ENCODE measurements around the gene MPPE1.
"Not testable (repeated sequence)": the region's sequence is repeated elsewhere in the genome, so short reads cannot be mapped to it uniquely, and the experiment has no call there.

Gene MPPE1

GRCh38 chr18:11925800-11926481 is 17.8 kb upstream of the MPPE1 start:
- DNase-seq: no peak

DNA sequence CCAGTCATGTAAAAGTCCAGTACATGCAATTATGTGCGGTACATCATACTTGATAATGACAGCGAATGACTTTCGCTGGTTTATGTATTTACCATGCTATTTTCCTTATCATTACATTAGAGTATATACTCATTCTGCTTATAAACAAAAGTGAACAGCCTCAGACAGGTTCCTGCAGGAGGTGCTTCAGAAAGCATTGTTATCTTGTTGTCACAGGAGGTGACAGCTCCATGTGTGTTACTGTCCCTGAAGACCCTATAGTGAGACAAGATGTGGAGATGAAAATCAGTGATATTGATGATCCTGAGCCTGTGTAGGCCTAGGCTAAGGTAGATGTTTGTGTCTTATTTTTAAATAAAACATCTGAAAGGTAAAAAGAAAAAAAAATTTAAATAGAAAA is 15.3 kb upstream of the MPPE1 start:
- DNase-seq: no peak

DNA sequence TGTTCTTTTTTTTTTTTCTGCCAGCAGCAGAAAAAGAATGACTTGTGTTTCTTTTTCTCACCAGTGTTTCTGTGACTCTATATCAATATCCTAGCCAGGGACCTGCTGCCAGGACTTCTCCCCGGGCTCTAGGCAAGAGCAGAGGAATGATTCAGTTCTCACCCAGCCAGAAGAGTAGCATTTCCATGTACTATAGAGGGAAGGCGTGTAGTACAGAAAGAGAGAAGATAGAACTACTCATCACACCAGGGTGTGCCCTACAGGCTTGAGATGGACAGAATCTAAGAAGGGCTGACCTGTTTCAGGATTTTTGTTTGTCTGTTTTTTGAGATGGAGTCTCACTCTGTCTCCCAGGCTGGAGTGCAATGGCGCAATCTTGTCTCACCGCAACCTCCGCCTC is 11.4 kb upstream of the MPPE1 start:
- DNase-seq: not testable (repeated sequence)

DNA sequence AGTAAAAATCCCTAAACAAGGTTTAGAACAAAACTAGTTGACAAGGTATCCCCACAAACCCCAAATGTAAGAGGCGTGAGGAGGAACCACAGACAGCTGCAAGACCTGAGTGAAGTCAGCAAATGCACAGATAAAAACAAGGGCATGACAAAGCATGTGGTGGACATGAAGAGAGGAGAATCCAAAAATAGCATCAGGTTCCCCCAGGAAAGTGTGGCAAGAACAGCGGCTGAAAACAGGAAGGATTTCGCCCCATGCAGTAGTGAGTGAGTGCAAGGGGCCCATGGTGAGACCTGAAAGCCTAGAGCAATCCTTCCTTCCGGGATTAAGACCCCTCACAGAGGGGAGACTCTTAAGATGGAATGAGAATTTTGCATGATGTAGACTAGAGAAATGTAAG is 8.8 kb upstream of the MPPE1 start:
- not testable (repeated sequence) for DNase-seq

DNA sequence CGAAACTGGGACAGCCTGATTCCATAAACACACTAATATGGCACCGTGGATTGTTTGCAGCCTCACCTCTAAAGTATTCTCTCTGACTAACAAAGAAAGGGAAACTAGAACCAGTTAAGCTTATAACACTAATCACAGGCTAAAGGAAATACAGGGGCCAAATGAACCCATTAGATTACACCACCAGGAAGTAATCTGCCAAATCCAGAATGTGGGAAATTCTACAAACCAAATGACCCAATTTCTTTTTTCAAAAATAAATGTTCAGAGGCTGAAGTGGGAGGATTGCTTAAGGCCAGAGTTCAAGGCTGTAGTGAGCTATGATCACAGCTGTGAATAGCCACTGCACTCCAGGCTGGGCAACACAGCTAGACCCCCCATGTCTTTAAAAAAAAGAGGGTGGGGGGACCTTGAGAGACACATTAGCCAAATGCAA is 1.5 kb upstream of the MPPE1 start:
- DNase-seq: no peak

GRCh38 chr18:11909061-11909455 is 941 bp upstream of the MPPE1 start:
- DNase-seq: no peak

DNA sequence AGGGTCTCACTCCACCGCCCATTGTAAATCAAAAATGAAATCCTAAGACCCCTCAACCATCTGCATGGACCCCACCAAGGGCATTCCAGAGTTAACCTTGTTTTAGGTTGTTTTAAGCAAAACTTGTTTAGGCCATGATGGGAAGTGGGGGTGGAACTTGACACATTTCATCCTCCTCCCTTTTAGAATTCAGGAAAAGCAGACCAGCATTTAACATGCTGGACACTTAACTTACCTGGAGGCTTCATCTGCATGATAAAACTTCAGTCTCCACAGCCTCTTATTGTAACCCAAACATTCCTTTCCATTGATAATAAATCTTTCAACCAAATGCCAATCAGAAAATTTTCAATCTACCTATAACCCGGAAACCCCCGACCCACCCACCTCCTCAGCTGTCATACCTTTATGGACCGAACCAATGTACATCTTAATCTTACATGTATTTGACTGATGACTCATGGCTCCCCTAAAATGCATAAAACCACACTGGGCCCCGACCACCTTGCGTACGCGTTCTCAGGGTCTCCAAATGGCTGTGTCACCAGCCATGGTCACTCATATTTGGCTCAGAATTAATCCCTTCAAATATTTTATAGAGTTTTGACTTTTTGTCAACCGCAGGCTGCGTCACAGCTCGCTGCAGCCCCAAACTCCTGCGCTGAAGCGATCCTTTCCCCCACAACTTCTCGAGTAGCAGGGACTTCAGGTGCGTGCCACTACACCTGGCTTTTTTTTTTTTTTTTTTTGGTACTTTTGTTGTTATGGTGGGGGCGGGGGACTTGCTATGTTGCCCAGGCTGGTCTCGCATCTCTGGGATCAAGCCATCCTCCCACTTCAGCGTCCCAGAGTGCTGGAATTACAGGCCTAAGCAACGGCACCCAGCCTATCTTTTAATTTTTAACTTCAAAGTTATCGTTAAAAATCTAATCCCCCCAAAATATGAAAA is 917 bp downstream of the MPPE1 start:
- no peak for DNase-seq

GRCh38 chr18:11906176-11906575 is 1.9 kb downstream of the MPPE1 start:
- DNase-seq: no peak

GRCh38 chr18:11905613-11906012 is 2.5 kb downstream of the MPPE1 start:
- DNase-seq: no peak

DNA sequence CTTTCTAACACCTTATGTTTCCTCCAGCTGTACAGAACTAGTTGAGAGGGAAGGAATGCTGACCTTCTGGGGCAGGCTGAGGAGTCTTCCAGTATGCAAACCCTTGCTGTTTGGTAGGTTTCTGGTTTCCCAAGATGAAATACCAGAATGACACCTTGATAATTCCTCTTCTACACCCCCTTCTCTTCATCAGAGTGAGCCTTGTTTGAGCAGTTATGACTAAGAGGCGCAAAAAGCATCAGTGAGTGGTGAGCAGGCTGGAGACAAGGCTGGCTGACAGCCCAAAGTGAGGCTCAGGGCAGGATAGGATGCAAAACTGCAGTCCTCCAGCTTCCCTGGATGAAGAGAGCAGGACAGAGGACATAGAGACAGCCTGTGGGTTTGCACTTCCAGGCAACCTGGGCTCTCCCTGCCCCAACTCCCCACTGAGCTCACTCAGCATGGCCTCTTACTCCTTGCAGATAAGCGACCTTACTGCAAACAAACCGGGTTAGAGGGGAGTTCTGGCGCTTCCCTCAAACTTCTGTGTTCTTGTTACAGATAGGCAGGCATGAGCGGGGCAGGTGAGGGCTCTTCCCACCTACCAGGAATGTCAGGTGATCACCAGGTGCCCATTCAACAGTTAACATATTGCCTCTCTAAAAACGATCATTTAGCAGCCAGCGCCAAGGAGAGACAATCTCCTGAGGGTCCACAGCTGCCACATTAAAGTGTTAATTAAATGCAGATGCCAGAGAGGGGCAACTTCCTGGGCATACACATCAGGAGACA is 5.4 kb downstream of the MPPE1 start:
- DNase-seq: no peak

DNA sequence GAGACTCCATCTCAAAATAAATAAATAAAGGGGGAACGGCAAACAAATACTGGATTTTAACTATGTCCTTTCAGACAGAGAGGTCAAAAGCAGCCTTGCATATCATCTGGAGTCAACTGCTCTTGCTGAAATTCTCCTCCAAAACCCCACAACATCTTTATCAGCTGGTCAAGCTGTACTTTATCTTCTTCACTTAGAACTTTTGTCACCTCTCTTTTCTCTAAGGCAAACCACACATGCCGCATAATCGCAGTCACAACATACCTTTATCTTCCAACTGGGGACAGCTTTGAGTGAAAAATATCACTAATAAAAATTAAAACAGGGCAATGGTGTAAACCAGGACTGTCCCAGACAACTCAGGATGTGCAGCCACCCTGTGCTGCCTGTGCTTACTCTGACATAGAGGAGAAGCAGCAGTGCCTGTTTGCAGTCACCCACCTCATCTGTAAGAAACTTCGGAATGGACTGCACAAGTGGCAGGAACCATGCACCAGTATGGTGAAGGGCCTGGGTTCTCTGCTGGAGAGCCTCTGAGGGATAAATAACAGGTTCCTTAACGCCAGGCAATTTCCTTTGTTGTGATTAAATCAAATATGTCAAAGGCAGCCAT is 6.2 kb downstream of the MPPE1 start:
- DNase-seq: no peak

GRCh38 chr18:11899063-11899462 is 9.1 kb downstream of the MPPE1 start:
- no peak for DNase-seq

DNA sequence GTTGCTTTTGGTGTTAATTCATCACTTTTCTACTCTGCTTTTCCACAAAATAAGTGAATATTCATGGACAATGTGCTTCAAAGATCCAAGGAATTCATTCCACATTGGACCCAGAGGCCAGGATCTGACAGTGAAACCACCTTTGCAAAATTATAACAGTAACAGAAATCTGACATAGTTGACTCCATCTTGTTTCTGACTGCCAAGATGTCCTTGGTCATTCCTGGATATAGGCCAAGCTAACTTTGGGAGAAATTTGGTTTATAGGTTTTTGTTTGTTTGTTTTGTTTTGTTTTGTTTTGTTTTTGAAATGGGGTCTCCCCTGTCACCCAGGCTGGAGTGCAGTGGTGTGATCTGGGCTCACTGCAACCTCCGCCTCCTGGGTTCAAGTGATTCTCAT is 10.3 kb downstream of the MPPE1 start:
- no peak for DNase-seq

DNA sequence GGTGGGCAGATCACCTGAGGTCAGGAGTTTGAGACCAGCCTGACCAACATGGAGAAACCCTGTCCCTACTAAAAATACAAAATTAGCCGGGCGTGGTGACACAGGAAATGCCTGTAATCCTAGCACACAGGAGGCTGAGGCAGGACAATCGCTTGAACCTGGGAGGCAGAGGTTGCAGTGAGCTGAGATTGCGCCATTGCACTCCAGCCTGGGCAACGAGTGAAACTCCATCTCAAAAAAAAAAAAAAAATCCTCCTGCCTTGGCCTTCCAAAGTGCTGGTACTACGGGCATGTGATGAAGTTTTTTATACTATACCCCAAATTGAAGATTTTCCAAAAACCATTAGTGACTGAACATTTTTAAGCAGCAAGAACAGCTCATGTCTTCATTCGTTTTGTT is 15.7 kb downstream of the MPPE1 start:
- not testable (repeated sequence) for DNase-seq

GRCh38 chr18:11891737-11892136 is 16.4 kb downstream of the MPPE1 start:
- no peak for DNase-seq

GRCh38 chr18:11889284-11889683 is 18.8 kb downstream of the MPPE1 start:
- no peak for DNase-seq

GRCh38 chr18:11888726-11889125 is 19.4 kb downstream of the MPPE1 start:
- no peak for DNase-seq

- DNase-seq: no peak
Observed at GRCh38 chr18:11887328-11888128, 20.6 kb downstream of the MPPE1 start.

- no peak for DNase-seq
Observed at GRCh38 chr18:11886577-11887110, 21.5 kb downstream of the MPPE1 start.

DNA sequence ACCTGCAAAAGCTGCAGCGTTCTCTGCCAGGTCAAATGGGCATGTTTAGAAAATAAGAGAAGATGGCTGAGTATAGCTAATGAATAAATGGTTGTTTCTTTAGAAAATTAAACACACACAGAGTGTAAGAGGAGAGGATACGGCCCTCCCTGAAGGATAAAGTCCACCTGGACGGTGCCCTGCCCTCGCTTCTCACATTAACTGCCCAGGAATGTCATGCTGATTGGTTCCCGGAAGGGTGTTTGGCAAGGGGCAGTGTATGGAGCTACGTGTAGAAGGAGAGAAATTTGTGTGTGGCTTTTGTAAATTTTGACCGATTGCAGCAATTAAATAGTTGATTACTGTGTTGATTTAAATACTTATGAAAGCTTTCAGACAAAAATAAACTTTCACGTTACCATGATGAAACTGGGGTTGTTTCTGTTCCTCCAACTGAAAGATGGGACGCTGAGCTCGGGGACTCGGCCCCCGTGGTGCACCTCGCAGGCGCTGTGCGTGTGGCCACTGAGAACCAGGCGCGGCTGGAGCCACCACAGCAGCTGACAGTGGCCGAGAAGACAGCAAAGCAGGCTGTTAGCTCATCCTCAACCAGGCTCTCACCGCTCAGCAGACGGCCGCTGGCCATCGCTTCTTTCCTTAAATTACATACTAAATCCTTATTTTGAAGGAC is 22.7 kb downstream of the MPPE1 start:
- DNase-seq: no peak

- DNase-seq: no peak
Observed at GRCh38 chr18:11884396-11885030, 23.6 kb downstream of the MPPE1 start.
